ENCODE results near the gene TPST2. TPM values are rescaled to one million over a fixed set of nuclear protein-coding genes. Genes with fewer than 3 reads are reported as not detected.

The TPST2 gene
- total and polyA plus RNA-seq, 9 of the 15 experiments (the other 6 are each of a cell fraction or from before 2014, with no cell fraction given): 14.2 to 123 (median 60.1) TPM

GRCh38 chr22:26617271-26618199 is 27.6 kb upstream of the TPST2 start, which contains the start of gene CRYBB1 (continued):
- peak; percentile 58; the same call in 1 of the 2 replicates for TF ChIP-seq ZBTB40 (IDR thresholded peaks at IDR 0.05)
- TF ChIP-seq ZBTB40 (CRISPR knock-in tag; IDR thresholded peaks at IDR 0.05): no peak
- TF ChIP-seq GABPB2 (CRISPR knock-in tag; conservative IDR thresholded peaks at IDR 0.05): no peak
- TF ChIP-seq ZNF436 (CRISPR knock-in tag; IDR thresholded peaks at IDR 0.05): no peak
- no peak for TF ChIP-seq KAT8 (IDR thresholded peaks at IDR 0.05; ENCODE audit: low read depth)
- no peak for TF ChIP-seq HNRNPUL1 (IDR thresholded peaks at IDR 0.05; ENCODE audit: low read length)
- no peak for TF ChIP-seq FOXP4 (CRISPR knock-in tag; IDR thresholded peaks at IDR 0.05; ENCODE audit: borderline replicate concordance)
- TF ChIP-seq BCOR (IDR thresholded peaks at IDR 0.05): peak; percentile 59
- TF ChIP-seq NCOA2 (IDR thresholded peaks at IDR 0.05; ENCODE audit: partially characterized antibody in 2 of 2): no peak
- TF ChIP-seq SREBF1 (IDR thresholded peaks at IDR 0.05; ENCODE audit: borderline replicate concordance, low read depth, low read length): no peak
- no peak for TF ChIP-seq RAD21 (CRISPR knock-in tag; conservative IDR thresholded peaks at IDR 0.05 in 1 of 2, IDR thresholded peaks at IDR 0.05 in 1 of 2)
- TF ChIP-seq GABPB1 (CRISPR knock-in tag; IDR thresholded peaks at IDR 0.05): no peak
- peak; percentile 31; the same call in 1 of the 2 replicates for TF ChIP-seq TCF3 (CRISPR knock-in tag; IDR thresholded peaks at IDR 0.05)
- TF ChIP-seq CREB5 (CRISPR knock-in tag; IDR thresholded peaks at IDR 0.05): no peak
